H1 (cell line): ENCODE measurements around the gene RAB43. TPM values are rescaled to one million over a fixed set of nuclear protein-coding genes. Genes with fewer than 3 reads are reported as not detected.

ENCODE experiments used
- BRCA1 ChIP-seq: IDR thresholded peaks from 2 replicates; pipeline ENCODE4 v1.6.1; 2012; ENCODE audit warnings: low read depth, low read length, improper control_type of control experiment
- FOSL1 ChIP-seq: IDR thresholded peaks from 2 replicates; pipeline ENCODE4 v1.6.1; 2011; ENCODE audit warnings: mild to moderate bottlenecking, low read depth, low read length, moderate library complexity; ENCODE audit not compliant: insufficient read depth
- KDM5A ChIP-seq: fragments of 200-600 bp; IDR thresholded peaks from 2 replicates; pipeline ENCODE4 v1.7.1; 2012; ENCODE audit warnings: mild to moderate bottlenecking, low read length, inconsistent platforms, mixed read lengths
- POLR2A ChIP-seq, 2 experiments: IDR thresholded peaks; 1 replicate in 1 of 2; 2 replicates in 1 of 2; pipeline ENCODE4 v1.6.1; 2011; ENCODE audit warnings: low read depth in 2 of 2, low read length in 2 of 2, mild to moderate bottlenecking in 2 of 2; ENCODE audit errors: control extremely low read depth in 1 of 2
- RNF2 ChIP-seq: fragments of 200-900, 300-1000 bp; sonication (generic); IDR thresholded peaks from 2 replicates; pipeline ENCODE4 v1.7.1; 2016; ENCODE audit warnings: borderline replicate concordance, low read depth, mild to moderate bottlenecking, antibody characterized with exemption, low read length; ENCODE audit not compliant: poor library complexity, severe bottlenecking; ENCODE audit errors: missing control alignments
- SP1 ChIP-seq: IDR thresholded peaks from 2 replicates; pipeline ENCODE4 v1.6.1; 2011; ENCODE audit warnings: low read depth, low read length
- SP4 ChIP-seq: IDR thresholded peaks from 2 replicates; pipeline ENCODE4 v1.6.1; 2012; ENCODE audit warnings: low read length, inconsistent platforms
- polyA plus RNA-seq, 7 experiments: library from polyadenylated mRNA; depleted of rRNA in 3 of 7; stranded (reverse) in 5 of 7; unstranded in 2 of 7; fragments of >200 nt in 5 of 7; fragments of 200-250 nt in 2 of 7; gene quantifications; 1 replicate in 5 of 7; 2 replicates in 1 of 7; 4 replicates in 1 of 7; pipeline versions ENCODE4 v1.2.1 to v1.2.3, GENCODE V29; 2011 to 2013; ENCODE audit warnings: missing spikeins in 2 of 7, mixed read lengths in 2 of 7
- total RNA-seq: library from RNA; stranded (reverse); fragmentation: NEBNext Ultra II Directional; extraction: Animal tissue kit (Norgen Biotek cat#: 25700); gene quantifications from 2 replicates; pipeline ENCODE4 v1.2.1, GENCODE V29; 2021
- TF ChIP-seq, protein P1 (sequence below), 3 experiments: IDR thresholded peaks; 1 replicate in 2 of 3; 2 replicates in 1 of 3; pipeline versions ENCODE4 v1.5.1 to v1.6.1; 2011; ENCODE audit warnings: low read length in 3 of 3, mild to moderate bottlenecking in 3 of 3, inconsistent platforms in 2 of 3, low read depth in 1 of 3, moderate library complexity in 1 of 3; ENCODE audit not compliant: insufficient read depth in 1 of 3; ENCODE audit errors: control extremely low read depth in 1 of 3
- TF ChIP-seq, protein P2 (sequence below): IDR thresholded peaks from 2 replicates; pipeline ENCODE4 v1.6.1; 2012; ENCODE audit warnings: low read length, inconsistent platforms

The RAB43 gene
- total and polyA plus RNA-seq, 2 of the 8 experiments (the other 6 are each of a cell fraction or from before 2014, with no cell fraction given), result 13.1 to 19.4 TPM

DNA sequence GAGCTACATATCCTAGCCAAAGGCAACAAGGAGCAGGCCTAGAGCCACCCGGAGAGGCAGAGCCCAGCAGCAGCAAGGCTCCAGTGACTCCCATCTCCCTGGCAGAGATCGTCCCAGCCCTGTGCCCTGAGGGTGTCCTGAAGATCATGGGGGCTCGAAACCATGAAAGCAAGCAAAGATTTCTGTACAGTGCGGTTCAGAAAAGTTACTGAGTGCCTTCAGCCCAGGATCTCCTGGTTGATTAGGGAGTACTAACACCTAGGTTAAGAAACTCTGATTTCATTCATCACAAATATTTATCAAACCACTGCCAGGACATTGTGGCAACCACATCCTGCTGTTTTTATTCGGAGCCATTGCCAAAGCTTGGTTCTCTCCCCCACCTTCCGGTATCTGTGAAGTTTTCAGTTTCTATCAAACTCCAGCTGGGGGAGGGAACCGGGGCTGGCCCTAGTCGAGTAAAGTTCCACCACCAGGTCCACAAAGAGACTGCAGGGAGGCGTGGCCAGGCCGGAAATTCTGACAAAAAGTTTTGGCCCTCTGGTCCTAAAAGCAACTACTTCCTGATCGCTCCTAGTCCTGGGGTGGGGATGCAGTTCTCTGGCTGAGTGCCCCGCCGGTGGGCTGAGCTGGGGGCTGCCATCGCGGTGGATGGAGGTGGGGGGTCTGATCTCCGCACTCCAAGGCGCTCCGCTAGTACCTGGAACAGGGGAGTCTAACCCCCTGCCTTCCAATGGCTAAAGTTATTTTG lies 1.2 kb downstream of the RAB43 start (continued):
- TF ChIP-seq, protein P1, sequence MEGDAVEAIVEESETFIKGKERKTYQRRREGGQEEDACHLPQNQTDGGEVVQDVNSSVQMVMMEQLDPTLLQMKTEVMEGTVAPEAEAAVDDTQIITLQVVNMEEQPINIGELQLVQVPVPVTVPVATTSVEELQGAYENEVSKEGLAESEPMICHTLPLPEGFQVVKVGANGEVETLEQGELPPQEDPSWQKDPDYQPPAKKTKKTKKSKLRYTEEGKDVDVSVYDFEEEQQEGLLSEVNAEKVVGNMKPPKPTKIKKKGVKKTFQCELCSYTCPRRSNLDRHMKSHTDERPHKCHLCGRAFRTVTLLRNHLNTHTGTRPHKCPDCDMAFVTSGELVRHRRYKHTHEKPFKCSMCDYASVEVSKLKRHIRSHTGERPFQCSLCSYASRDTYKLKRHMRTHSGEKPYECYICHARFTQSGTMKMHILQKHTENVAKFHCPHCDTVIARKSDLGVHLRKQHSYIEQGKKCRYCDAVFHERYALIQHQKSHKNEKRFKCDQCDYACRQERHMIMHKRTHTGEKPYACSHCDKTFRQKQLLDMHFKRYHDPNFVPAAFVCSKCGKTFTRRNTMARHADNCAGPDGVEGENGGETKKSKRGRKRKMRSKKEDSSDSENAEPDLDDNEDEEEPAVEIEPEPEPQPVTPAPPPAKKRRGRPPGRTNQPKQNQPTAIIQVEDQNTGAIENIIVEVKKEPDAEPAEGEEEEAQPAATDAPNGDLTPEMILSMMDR (IDR thresholded peaks at IDR 0.05; ENCODE audit: control extremely low read depth in 1 of 3, insufficient read depth in 1 of 3, low read depth in 1 of 3, low read length in 3 of 3), result peak in 2 of 3 experiments; percentile 7 to 23; a peak in 2 of 4 replicates
- TF ChIP-seq SP1, result peak; percentile 54; the same call in 1 of the 2 replicates
- TF ChIP-seq POLR2A (IDR thresholded peaks at IDR 0.05; ENCODE audit: control extremely low read depth in 1 of 2, low read depth in 2 of 2, low read length in 2 of 2), result peak; percentile 63 to 77
- TF ChIP-seq KDM5A, result no peak
- TF ChIP-seq RNF2, result no peak
- TF ChIP-seq FOSL1, result no peak
- TF ChIP-seq BRCA1, result no peak
- TF ChIP-seq SP4, result no peak
- TF ChIP-seq, protein P2, sequence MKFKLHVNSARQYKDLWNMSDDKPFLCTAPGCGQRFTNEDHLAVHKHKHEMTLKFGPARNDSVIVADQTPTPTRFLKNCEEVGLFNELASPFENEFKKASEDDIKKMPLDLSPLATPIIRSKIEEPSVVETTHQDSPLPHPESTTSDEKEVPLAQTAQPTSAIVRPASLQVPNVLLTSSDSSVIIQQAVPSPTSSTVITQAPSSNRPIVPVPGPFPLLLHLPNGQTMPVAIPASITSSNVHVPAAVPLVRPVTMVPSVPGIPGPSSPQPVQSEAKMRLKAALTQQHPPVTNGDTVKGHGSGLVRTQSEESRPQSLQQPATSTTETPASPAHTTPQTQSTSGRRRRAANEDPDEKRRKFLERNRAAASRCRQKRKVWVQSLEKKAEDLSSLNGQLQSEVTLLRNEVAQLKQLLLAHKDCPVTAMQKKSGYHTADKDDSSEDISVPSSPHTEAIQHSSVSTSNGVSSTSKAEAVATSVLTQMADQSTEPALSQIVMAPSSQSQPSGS, result no peak
- TF ChIP-seq, all 59 proteins: peak for 9
